Skeletal muscle tissue (tissue), 4 donors: ENCODE measurements around the gene DHRS4L2. TPM values are rescaled to one million over a fixed set of nuclear protein-coding genes. Genes with fewer than 3 reads are reported as not detected.
"Not testable (repeated sequence)": the region's sequence is repeated elsewhere in the genome, so short reads cannot be mapped to it uniquely, and the experiment has no call there.

Experiments used
- H3K27ac ChIP-seq: one replicate; pipeline ENCODE4 v1.7.0; 2013; ENCODE audit warnings: mild to moderate bottlenecking, low read depth, low read length, inconsistent platforms
- H3K27me3 ChIP-seq, 3 donors: one replicate each; pipeline ENCODE4 v1.7.0; 2013; ENCODE audit warnings: low read length in 3 of 3; ENCODE audit not compliant: control insufficient read depth in 3 of 3, insufficient read depth in 3 of 3
- H3K36me3 ChIP-seq, 3 donors: one replicate each; pipeline ENCODE4 v1.7.0; 2013; ENCODE audit warnings: low read length in 3 of 3; ENCODE audit not compliant: control insufficient read depth in 3 of 3, insufficient read depth in 3 of 3
- H3K4me1 ChIP-seq, 3 donors: one replicate each; pipeline ENCODE4 v1.7.0; 2013; ENCODE audit warnings: low read length in 3 of 3, mild to moderate bottlenecking in 3 of 3; ENCODE audit not compliant: control insufficient read depth in 3 of 3, insufficient read depth in 3 of 3
- H3K4me3 ChIP-seq, 3 donors: one replicate each; pipeline ENCODE4 v1.7.0; 2013; ENCODE audit warnings: low read length in 3 of 3
- H3K9ac ChIP-seq, 3 donors: one replicate each; pipeline ENCODE4 v1.7.0; 2013; ENCODE audit warnings: low read length in 3 of 3, mild to moderate bottlenecking in 3 of 3, moderate library complexity in 2 of 3, low read depth in 1 of 3
- H3K9me3 ChIP-seq, 3 donors: one replicate each; pipeline ENCODE4 v1.7.0; 2013; ENCODE audit warnings: low read length in 3 of 3; ENCODE audit not compliant: control insufficient read depth in 3 of 3
- total RNA-seq: library from RNA; depleted of rRNA; stranded (reverse); fragments of >200 nt; gene quantifications from one replicate; pipeline ENCODE4 v1.2.3, GENCODE V29; 2014
- donor health status: Osteomylitis.

Gene DHRS4L2
- total RNA-seq, 1 donor from 2014 or later, result 8.9 TPM

DNA sequence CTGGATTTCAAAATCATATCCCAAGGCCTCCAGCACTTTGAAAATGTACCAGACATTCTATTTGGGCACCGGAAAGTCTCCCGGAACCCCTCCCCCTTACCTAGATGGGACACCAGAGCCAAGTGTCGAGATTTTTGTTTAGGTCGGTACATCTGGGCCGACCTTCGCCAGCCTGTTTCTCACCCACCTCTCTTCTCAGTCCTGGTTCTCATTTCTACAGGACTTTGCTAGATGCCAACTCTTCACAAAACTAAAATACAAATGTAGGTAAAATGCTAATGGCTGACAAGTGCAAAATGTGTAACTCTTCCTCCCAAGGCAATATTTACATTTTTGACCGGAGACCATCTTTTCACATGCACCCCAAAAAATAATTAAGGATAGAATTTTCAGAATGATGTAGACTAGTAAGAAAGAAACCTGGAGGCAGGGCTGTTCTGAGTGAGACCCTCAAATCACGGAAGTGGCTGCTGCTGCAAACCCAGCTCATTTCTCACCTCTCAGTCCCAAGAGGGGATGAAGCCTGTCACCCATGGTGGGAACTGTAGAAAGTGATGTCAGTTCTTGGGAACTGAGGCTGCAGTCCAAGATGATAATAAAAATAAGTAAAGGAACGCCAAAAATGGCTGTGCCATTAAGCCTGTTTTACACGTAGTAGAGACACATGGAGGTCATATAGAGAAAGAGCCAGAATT, 48.4 kb downstream of the DHRS4L2 start:
- Histone ChIP-seq H3K4me3 (peak overlapping the region; percentile 87 to 88 (median 88)), H3K27ac (peak overlapping the region; percentile 81), H3K4me1 (peaks cover 3 to 11% (median 9%) of the 10 kb centered on the region in 3 donors), H3K9ac (peak overlapping the region; percentile 77 to 92 (median 83))
- not testable (repeated sequence) for H3K36me3 ChIP-seq, H3K27me3 ChIP-seq, H3K9me3 ChIP-seq

DNA sequence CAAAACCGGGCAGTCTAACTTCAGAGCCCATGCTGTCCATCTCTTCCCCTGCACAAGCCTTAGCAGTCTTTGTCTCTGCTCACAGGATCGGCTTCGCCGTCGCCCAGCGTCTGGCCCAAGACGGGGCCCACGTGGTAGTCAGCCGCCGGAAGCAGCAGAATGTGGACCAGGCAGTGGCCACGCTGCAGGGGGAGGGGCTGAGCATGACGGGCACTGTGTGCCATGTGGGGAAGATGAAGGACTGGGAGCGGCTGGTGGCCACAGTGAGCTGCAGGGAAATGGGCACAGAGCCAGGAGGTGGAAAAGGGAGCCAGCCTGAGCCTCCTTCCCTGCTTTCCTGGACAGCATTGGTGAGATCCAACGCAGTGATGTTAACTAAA, 48.9 kb downstream of the DHRS4L2 start:
- Histone ChIP-seq H3K27ac (no peak overlapping the region), H3K4me3 (no peak overlapping the region), H3K4me1 (peaks cover 3 to 11% (median 6%) of the 10 kb centered on the region in 3 donors), H3K27me3 (peaks cover 0 to under 1% (median 0%) of the 10 kb centered on the region in 3 donors), H3K9me3 (no peaks in the 10 kb centered on the region), H3K36me3 (no peaks in the 10 kb centered on the region), H3K9ac (no peak overlapping the region)

DNA sequence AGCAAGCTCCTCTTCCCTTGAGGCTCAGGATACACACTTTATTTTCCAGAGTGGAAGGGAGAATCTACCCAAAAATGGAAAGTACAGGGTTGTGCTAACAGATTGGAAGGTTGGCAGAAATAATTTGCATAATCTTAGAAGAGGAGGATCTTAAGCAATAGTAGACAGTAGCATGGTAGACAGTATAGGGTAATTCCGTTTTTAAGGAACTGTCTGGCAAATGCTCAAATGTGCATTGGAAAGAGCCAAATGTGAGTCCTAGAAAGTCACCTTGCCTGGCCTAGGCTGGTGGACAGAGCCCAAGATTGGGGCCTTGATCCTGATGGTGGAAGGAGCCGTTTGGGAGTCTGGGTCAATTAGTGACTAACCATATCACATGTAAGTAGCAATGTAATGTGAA, 50.0 kb downstream of the DHRS4L2 start:
- H3K4me3 ChIP-seq, result no peak overlapping the region
- H3K27ac ChIP-seq, result no peak overlapping the region
- no peaks in the 10 kb centered on the region for H3K9me3 ChIP-seq
- peaks cover 0 to 10% (median 3%) of the 10 kb centered on the region in 3 donors for H3K4me1 ChIP-seq
- H3K27me3 ChIP-seq, result peaks cover 0 to 3% (median 0%) of the 10 kb centered on the region in 3 donors
- H3K36me3 ChIP-seq, result no peaks in the 10 kb centered on the region
- H3K9ac ChIP-seq, result no peak overlapping the region

DNA sequence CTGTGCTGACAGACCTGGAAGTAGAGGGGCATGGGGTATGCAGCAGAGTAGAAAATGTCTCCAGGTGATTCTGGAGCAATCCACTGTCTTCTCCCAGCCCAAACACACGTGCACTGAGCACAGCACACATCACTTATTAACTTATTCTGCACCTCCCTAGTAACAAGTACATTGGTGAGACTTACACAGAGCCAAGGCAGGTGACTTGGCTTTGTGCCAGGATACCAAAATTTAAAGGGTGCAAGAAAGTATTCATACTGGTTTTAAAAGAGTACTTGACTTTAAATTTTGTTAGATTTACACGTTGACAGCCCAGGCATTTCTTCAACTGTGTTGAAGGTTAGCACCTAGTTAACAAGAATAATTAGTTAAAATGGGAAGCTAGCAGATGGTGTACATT, 52.0 kb downstream of the DHRS4L2 start:
- Histone ChIP-seq H3K9me3 (no peaks in the 10 kb centered on the region), H3K36me3 (no peaks in the 10 kb centered on the region), H3K27me3 (peaks cover 0 to 3% (median 0%) of the 10 kb centered on the region in 3 donors), H3K9ac (no peak overlapping the region), H3K4me3 (no peak overlapping the region), H3K27ac (no peak overlapping the region), H3K4me1 (peaks cover 0 to 9% (median 2%) of the 10 kb centered on the region in 3 donors)

DNA sequence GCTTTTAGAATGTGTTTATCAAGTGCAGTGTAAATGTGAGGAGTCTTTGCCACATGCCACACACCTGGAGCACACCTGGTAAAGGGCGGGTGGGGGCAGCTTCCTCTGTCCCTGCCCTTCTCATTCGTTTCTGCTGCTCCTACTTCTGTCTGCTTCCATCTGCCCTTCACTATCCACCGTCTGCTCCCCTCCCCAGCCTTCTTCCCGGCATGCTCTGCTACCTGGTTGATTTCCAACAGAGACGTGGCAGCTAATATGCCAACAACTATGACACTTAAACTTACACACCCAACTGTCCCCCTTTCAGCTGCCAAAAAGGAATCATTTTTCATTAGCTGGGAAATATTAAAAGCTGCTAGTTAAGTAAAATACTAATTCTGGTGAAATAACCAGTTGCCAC, 54.0 kb downstream of the DHRS4L2 start:
- no peaks in the 10 kb centered on the region for H3K36me3 ChIP-seq
- H3K9me3 ChIP-seq, result no peaks in the 10 kb centered on the region
- H3K27ac ChIP-seq, result no peak overlapping the region
- H3K27me3 ChIP-seq, result peaks cover 0 to 3% (median 0%) of the 10 kb centered on the region in 3 donors
- H3K4me3 ChIP-seq, result no peak overlapping the region
- H3K9ac ChIP-seq, result peak overlapping the region in 1 of 3 donors; percentile 51
- H3K4me1 ChIP-seq, result no peaks in the 10 kb centered on the region

DNA sequence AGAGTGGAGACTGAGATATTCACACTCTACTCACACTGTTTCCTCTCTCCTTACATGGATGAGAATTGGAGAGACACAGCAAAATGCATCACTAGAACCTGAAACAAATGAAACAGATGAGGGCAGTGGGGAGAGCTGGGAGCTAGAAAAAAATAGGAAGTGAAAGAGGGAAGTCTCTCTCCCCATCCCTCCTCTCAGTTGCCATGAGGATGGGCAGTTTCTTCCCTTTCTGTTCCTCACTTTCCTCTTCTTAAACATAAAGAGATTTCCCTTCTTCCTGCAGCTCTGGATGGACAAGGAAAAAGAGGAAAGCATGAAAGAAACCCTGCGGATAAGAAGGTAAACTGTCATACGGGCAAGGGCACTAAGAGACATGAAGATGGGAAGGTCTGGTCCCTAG, 60.3 kb downstream of the DHRS4L2 start:
- H3K9me3 ChIP-seq, H3K27ac ChIP-seq, H3K9ac ChIP-seq, H3K4me3 ChIP-seq, H3K36me3 ChIP-seq: not testable (repeated sequence)
- Histone ChIP-seq H3K4me1 (peaks cover 14 to 18% (median 15%) of the 10 kb centered on the region in 3 donors), H3K27me3 (peaks cover 5 to 12% (median 6%) of the 10 kb centered on the region in 3 donors)

DNA sequence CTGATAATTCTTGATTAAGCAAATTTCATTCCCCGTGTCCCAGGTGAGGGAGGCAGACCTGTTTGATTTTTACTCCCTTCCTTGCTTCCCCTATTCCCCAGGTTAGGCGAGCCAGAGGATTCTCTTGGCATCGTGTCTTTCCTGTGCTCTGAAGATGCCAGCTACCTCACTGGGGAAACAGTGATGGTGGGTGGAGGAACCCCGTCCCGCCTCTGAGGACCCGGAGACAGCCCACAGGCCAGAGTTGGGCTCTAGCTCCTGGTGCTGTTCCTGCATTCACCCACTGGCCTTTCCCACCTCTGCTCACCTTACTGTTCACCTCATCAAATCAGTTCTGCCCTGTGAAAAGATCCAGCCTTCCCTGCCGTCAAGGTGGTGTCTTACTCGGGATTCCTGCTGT, 62.0 kb downstream of the DHRS4L2 start:
- peaks cover 11 to 28% (median 16%) of the 10 kb centered on the region in 3 donors for H3K27me3 ChIP-seq
- peaks cover 14 to 18% (median 15%) of the 10 kb centered on the region in 3 donors for H3K4me1 ChIP-seq
- H3K9me3 ChIP-seq, H3K9ac ChIP-seq, H3K27ac ChIP-seq, H3K36me3 ChIP-seq, H3K4me3 ChIP-seq: not testable (repeated sequence)

DNA sequence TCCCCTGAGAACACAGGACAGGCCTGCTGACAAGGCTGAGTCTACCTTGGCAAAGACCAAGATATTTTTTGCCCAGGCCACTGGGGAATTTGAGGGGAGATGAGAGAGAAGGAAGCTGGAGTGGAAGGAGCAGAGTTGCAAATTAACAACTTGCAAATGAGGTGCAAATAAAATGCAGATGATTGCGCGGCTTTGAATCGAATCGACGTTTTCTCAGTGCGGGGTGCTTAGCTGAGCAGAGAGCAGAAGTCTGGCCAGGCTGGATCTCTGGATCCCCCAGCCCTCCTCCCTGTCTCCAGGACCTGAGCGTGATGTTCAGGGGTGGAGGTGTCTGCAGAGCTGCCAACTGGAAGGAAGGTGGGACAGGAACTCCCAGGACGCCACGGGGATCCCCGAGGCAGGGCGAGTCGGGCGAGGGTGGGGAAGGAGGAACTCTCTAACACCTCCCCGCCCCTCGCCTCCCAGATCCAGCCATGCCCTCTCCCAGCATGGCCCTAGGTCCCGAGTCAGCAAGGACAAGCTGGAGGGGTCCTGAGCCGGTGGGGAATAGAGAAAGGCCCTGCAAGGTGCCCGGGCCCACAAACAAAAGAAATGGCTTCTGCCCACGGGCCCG, 62.6 kb downstream of the DHRS4L2 start:
- peaks cover 14 to 18% (median 15%) of the 10 kb centered on the region in 3 donors for H3K4me1 ChIP-seq
- no peak overlapping the region for H3K27ac ChIP-seq
- H3K4me3 ChIP-seq, result peak overlapping the region; percentile 59 to 78 (median 78)

DNA sequence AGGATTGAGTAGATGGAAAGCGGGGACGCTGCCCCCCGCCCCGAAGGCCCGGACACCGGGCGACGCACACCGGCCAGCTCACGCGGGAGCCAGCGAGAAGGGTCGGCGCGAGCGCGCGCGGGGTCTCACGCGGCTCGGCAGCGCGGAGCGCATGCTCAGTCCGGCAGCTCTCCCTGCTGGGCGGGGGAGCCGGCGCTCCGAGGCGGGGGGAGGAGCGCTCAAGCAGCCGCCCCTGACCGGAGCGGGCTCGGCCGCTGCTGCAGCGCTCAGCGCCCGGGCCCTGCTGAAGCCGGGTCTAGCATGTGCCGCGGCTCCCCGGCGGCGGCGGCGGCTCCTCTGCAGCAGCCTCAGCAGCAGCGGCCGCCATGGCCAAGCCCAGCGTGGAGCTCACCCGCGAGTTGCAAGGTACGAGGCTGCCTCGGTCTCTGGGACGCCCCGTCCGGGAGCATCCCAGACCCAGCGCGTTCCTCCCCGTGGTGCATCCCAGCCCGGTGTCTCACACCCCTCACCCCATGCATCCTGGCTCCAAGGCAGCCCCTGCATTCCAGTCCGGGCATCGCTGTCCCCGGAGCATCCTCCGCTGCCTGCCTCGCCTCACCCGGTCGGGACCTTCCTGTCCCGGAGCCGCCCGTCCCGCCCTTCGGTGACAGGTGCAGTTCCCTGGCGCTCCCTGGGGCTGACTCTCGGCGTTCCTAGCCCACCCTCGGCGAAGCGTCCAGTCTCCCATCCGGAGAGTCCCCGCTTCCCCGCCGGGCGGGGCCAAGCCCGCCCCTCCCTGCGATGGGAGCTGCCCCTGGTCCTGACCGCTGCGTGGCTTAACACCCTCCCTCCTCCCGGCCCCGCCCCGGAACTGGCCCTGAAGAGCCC, 63.3 kb downstream of the DHRS4L2 start, which contains the start of gene CARMIL3:
Gene CARMIL3 (plus strand): TSS at position 221 of the 867 bp plus-strand sequence. CDS start 145 bp downstream, at position 366.
- Histone ChIP-seq H3K27me3 (peaks cover 11 to 31% (median 16%) of the 10 kb centered on the region in 3 donors), H3K9ac (peak within 1 kb of the TSS; percentile 72 to 82 (median 81)), H3K36me3 (no peaks in the 10 kb centered on the region), H3K4me1 (peaks cover 14 to 18% (median 15%) of the 10 kb centered on the region in 3 donors), H3K4me3 (peak within 1 kb of the TSS; percentile 66 to 78 (median 78)), H3K27ac (no peak within 1 kb of the TSS), H3K9me3 (no peaks in the 10 kb centered on the region)

More for the DNA sequence above, 62.6 kb downstream of the DHRS4L2 start:
- no peaks in the 10 kb centered on the region for H3K9me3 ChIP-seq
- no peaks in the 10 kb centered on the region for H3K36me3 ChIP-seq
- peaks cover 11 to 31% (median 16%) of the 10 kb centered on the region in 3 donors for H3K27me3 ChIP-seq
- peak overlapping the region; percentile 72 to 82 (median 81) for H3K9ac ChIP-seq
